Activated naive CD4-positive, alpha-beta T cell treated with anti-CD3 and anti-CD28 coated beads, Interleukin-2, amount 10 ng/mL, durations not matched to agents 7 days and 5 days (primary cell): ENCODE measurements around the gene NELL1.

Experiments used
- CTCF ChIA-PET: fragments of 350-600 bp; sonication (Branson Sonifier 250); formaldehyde crosslinking; loops from one replicate; lab custom pipeline; 2021; ENCODE audit warnings: antibody characterized with exemption; lab: Charles Lee
- DNase-seq: peaks from one replicate; pipeline ENCODE4 v3.0.0-alpha.2; 2020
- H3K27ac Mint-ChIP-seq: one replicate; pipeline ENCODE4 v1.8.0; 2021; ENCODE audit warnings: mild to moderate bottlenecking, moderate library complexity, mixed read lengths
- H3K27me3 Mint-ChIP-seq: one replicate; pipeline ENCODE4 v1.8.0; 2021; ENCODE audit warnings: mild to moderate bottlenecking, mixed read lengths
- H3K36me3 Mint-ChIP-seq: one replicate; pipeline ENCODE4 v1.8.0; 2021; ENCODE audit warnings: mixed read lengths
- H3K4me1 Mint-ChIP-seq: one replicate; pipeline ENCODE4 v1.8.0; 2021; ENCODE audit warnings: mixed read lengths
- H3K4me3 Mint-ChIP-seq: one replicate; pipeline ENCODE4 v1.8.0; 2021; ENCODE audit warnings: mild to moderate bottlenecking, moderate library complexity, mixed read lengths
- H3K9me3 Mint-ChIP-seq: one replicate; pipeline ENCODE4 v1.8.0; 2021; ENCODE audit warnings: mixed read lengths

The NELL1 gene

GRCh38 chr11:20894296-20894695 lies 224.9 kb downstream of the NELL1 start:
- CTCF ChIA-PET: no interaction called here
- no peak overlapping the region for H3K27ac Mint-ChIP-seq
- H3K9me3 Mint-ChIP-seq: peaks cover 16% of the 10 kb centered on the region
- no peak overlapping the region for H3K4me3 Mint-ChIP-seq
- no peak for DNase-seq
- no peaks in the 10 kb centered on the region for H3K27me3 Mint-ChIP-seq
- no peaks in the 10 kb centered on the region for H3K36me3 Mint-ChIP-seq
- H3K4me1 Mint-ChIP-seq: no peaks in the 10 kb centered on the region

DNA sequence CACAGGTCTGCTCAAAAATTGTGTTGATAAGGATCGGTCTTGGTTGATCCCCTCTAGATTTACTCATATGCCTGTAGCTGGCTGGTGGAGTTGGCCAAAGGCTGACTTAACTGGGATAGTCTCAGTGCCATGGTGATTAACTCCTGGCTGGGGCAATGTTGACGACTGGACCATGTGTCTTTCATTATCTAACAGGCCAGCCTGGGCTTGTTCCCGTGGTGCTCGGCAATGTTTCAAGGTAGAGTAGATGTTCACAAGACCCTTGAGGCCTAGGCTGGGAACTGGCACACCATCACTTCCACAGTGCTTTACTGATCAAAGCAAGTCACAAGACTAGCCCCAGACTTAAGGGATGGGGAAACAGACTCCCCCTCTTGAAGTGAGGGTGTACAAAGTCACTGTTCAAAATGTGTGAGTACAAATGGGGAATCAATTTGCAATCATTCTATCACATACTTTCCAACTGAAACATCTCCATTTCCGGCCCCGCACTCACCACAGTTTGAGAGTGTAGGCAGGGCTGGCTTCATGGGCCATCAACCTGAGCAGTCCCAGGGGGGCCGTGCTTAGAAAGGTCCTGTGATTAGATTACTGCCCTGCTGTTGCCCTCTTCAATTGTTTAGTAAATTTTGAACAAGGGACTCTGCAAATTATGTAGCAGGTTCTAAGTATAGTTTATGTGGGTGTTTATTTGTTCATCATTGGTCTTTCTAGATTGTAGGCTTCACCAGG lies 240.8 kb downstream of the NELL1 start:
- Mint-ChIP-seq H3K4me1 (no peaks in the 10 kb centered on the region), H3K4me3 (no peak overlapping the region), H3K36me3 (no peaks in the 10 kb centered on the region), H3K27me3 (no peaks in the 10 kb centered on the region), H3K9me3 (no peaks in the 10 kb centered on the region), H3K27ac (no peak overlapping the region)
- no peak for DNase-seq
- CTCF ChIA-PET: no interaction called here

DNA sequence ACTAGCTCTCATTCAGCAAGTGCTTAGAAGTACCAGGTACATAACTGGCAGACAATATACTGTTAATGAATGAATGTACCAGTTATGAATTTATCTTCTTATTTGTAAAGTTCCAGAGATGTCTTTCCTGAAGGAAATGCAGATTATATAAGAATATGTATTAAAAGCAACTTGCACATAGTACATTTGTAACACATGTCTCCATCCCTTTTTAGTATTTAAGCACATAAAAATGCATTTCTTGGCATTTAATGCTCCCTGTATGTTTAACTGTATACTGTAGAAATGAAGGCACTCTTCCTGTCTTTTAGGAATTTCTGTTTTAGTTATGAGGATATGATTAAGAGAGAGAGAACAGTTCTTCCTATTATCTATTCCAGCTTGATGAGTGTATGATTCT lies 241.3 kb downstream of the NELL1 start:
- CTCF ChIA-PET: no interaction called here
- no peaks in the 10 kb centered on the region for H3K4me1 Mint-ChIP-seq

DNA sequence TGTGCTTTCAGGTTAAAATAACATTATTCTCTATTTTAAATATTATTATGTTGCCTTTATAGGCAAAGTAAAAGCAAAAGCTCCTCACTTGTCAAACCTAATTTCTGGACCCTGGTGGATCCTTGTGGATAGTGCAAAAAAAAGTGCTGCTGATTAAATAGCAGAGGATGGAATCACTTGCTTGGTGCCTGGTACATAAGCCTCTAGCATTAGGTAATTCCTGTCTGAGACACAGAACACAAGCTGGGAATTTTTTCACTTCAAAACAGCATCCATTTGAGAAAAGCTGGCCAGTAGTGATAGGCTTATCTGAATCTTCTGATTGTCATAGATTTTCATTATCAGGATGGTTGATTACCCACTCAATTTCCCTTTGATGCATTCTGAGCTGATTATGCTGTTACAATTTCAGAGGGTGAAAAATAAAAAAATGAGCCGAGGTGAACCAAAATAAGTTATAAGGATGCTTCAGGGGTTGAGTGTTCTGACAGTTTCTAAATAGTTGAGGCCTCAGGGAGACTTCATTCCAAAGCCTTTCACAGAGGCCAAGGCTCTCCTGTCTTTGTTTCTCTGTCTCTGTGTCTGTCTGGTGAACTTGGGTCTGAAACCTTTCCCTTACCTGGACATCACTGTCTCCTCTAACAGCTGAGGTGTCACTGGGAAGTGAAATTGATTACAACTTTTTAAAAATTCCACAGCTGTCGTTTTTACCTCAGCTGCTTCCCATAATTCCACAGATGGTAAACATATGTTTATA lies 242.9 kb downstream of the NELL1 start:
- Mint-ChIP-seq H3K9me3 (no peaks in the 10 kb centered on the region), H3K4me1 (no peaks in the 10 kb centered on the region), H3K27ac (no peak overlapping the region), H3K36me3 (no peaks in the 10 kb centered on the region), H3K4me3 (no peak overlapping the region), H3K27me3 (no peaks in the 10 kb centered on the region)
- no peak for DNase-seq
- CTCF ChIA-PET: no interaction called here

More for the DNA sequence above, 241.3 kb downstream of the NELL1 start:
- DNase-seq: no peak
- Mint-ChIP-seq H3K27me3 (no peaks in the 10 kb centered on the region), H3K36me3 (no peaks in the 10 kb centered on the region), H3K27ac (no peak overlapping the region), H3K9me3 (no peaks in the 10 kb centered on the region), H3K4me3 (no peak overlapping the region)

DNA sequence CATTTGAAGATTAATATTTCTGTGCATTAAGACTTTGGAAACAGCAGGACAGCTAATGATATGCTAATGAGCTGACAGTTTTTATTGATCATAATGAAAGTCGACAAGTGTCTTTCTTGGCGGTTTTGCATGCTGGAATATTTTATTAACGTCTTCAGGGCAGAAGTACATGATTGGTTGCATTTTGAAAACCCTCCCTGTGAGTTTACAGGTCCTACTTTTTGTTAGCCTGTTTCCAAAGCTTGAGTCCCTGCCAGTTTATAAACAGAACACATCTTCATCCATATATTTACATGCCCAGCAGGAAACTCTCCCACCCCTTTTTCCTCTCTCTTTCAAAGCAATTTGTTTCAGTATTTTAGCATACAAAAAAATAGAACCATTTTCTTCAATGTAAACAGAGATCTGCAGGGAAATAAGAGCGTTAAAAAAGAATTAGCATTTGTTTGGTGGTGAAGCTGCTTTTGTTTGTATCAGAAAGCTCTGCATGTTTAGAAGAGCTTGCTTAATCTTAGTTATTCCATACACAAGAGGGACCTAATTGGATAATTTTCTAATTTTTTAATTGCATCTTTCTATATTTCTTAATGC lies 243.6 kb downstream of the NELL1 start:
- H3K4me3 Mint-ChIP-seq: no peak overlapping the region
- no peak overlapping the region for H3K27ac Mint-ChIP-seq
- H3K27me3 Mint-ChIP-seq: no peaks in the 10 kb centered on the region
- CTCF ChIA-PET: no interaction called here
- no peak for DNase-seq
- no peaks in the 10 kb centered on the region for H3K4me1 Mint-ChIP-seq
- H3K9me3 Mint-ChIP-seq: no peaks in the 10 kb centered on the region
- no peaks in the 10 kb centered on the region for H3K36me3 Mint-ChIP-seq

DNA sequence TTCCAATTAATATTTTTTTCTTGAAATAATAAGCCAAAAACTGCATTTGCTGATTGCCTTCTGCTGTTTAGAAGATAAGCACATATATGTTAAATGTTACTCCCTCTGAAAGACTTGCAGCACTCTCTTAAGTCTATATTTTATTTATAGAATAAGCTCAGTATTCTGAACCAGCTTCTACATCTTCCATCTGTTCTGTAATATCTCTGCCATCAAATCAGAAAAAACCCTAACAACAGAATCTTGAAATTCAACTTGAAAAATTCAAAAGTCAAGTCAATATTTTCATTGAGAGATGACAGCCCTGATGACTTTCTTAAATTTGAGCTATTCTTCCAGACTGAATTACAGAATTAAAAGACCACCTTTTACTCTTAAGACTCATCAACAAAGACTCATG lies 247.9 kb downstream of the NELL1 start:
- no peaks in the 10 kb centered on the region for H3K9me3 Mint-ChIP-seq
- H3K27me3 Mint-ChIP-seq: no peaks in the 10 kb centered on the region
- no peaks in the 10 kb centered on the region for H3K4me1 Mint-ChIP-seq
- no peak overlapping the region for H3K27ac Mint-ChIP-seq
- no peak for DNase-seq
- no peak overlapping the region for H3K4me3 Mint-ChIP-seq
- H3K36me3 Mint-ChIP-seq: no peaks in the 10 kb centered on the region
- CTCF ChIA-PET: no interaction called here

DNA sequence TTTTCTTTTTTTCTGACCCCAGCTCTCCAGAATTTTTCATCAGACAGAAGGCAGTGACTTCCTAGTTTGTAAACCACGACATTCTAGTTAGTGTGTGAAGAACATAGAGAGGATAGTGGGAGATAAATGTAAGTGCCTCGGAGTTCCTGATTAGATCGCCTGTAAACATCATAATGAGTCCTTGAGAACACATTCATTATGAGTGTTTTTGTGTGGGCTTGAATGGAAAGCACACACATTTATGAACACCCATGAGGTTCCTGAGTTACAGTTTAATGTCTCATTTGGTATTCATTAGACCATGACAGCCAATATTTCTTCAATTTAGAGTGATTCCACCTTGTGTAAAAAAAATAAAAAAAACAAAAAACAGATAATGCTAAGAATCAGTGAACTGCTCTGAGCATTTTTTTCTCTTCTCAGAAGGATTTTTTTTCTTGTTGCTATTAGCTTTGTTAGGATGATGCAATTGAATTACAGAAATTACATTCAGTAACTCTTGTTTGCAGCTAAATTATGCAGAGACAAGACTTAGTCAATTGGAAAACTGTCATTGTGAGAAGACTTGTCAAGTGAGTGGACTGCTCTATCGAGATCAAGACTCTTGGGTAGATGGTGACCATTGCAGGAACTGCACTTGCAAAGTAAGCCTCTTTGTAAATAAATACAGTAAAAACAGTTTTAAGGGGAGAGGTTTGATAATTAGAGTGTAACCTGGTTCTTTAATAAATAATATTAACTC lies 257.6 kb downstream of the NELL1 start:
- no peak overlapping the region for H3K4me3 Mint-ChIP-seq
- no peaks in the 10 kb centered on the region for H3K4me1 Mint-ChIP-seq
- DNase-seq: no peak
- H3K36me3 Mint-ChIP-seq: no peaks in the 10 kb centered on the region
- CTCF ChIA-PET: no interaction called here
- no peaks in the 10 kb centered on the region for H3K9me3 Mint-ChIP-seq
- H3K27me3 Mint-ChIP-seq: no peaks in the 10 kb centered on the region
- H3K27ac Mint-ChIP-seq: no peak overlapping the region

- no peaks in the 10 kb centered on the region for H3K36me3 Mint-ChIP-seq
- peaks cover 3% of the 10 kb centered on the region for H3K9me3 Mint-ChIP-seq
- no peak overlapping the region for H3K27ac Mint-ChIP-seq
- no peaks in the 10 kb centered on the region for H3K27me3 Mint-ChIP-seq
- DNase-seq: no peak
- no peaks in the 10 kb centered on the region for H3K4me1 Mint-ChIP-seq
- CTCF ChIA-PET: no interaction called here
- no peak overlapping the region for H3K4me3 Mint-ChIP-seq
Observed at GRCh38 chr11:20931029-20931428, 261.6 kb downstream of the NELL1 start.

- no peak for DNase-seq
- H3K27ac Mint-ChIP-seq: no peak overlapping the region
- no peaks in the 10 kb centered on the region for H3K4me1 Mint-ChIP-seq
- CTCF ChIA-PET: no interaction called here
- H3K27me3 Mint-ChIP-seq: no peaks in the 10 kb centered on the region
- H3K4me3 Mint-ChIP-seq: no peak overlapping the region
- no peaks in the 10 kb centered on the region for H3K36me3 Mint-ChIP-seq
- peaks cover 3% of the 10 kb centered on the region for H3K9me3 Mint-ChIP-seq
Observed at GRCh38 chr11:20933086-20933485, 263.7 kb downstream of the NELL1 start.

DNA sequence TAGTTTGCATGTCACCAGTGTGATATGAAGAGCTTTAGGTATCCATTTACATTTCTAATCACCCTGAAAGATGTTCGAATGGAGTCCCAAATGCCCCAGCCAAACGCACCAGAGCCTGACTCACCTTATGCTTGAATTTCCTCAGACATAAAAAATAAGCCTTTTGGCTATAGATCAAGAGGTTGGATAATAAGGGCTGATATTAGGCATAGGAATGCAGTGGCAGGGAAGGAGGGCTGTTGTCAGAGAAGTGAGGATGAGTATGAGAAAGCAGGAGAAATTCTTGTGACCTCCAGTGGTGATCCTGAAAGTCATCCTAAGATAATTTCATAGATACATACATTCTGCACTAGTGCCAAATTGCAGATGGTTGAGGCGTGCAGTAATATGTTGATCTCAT lies 264.6 kb downstream of the NELL1 start:
- no peaks in the 10 kb centered on the region for H3K27me3 Mint-ChIP-seq
- no peaks in the 10 kb centered on the region for H3K36me3 Mint-ChIP-seq
- no peak for DNase-seq
- H3K9me3 Mint-ChIP-seq: peaks cover 3% of the 10 kb centered on the region
- H3K4me1 Mint-ChIP-seq: no peaks in the 10 kb centered on the region
- no peak overlapping the region for H3K4me3 Mint-ChIP-seq
- H3K27ac Mint-ChIP-seq: no peak overlapping the region
- CTCF ChIA-PET: no interaction called here

DNA sequence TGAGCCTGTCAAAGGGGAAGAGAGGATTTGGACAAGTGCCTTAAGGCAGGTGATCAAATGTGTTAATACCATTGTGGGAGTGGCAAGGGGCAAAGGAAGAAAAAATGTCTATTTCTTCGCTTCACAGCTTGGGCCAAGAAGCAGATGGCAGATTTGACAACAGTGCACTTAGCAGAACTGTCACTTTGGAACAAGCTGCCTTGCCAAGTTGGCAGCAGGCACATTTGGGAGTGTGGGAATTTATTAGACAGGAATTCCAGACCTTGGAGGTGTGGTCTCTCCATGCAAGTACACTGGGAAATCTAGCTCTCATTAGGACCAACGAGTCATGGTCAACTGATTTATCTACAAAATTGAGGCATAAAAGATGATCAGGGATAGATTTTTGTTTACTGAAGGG lies 265.1 kb downstream of the NELL1 start:
- CTCF ChIA-PET: no interaction called here
- no peak overlapping the region for H3K4me3 Mint-ChIP-seq
- H3K4me1 Mint-ChIP-seq: no peaks in the 10 kb centered on the region
- no peaks in the 10 kb centered on the region for H3K36me3 Mint-ChIP-seq
- no peak for DNase-seq
- peaks cover 3% of the 10 kb centered on the region for H3K9me3 Mint-ChIP-seq
- no peak overlapping the region for H3K27ac Mint-ChIP-seq
- H3K27me3 Mint-ChIP-seq: no peaks in the 10 kb centered on the region

DNA sequence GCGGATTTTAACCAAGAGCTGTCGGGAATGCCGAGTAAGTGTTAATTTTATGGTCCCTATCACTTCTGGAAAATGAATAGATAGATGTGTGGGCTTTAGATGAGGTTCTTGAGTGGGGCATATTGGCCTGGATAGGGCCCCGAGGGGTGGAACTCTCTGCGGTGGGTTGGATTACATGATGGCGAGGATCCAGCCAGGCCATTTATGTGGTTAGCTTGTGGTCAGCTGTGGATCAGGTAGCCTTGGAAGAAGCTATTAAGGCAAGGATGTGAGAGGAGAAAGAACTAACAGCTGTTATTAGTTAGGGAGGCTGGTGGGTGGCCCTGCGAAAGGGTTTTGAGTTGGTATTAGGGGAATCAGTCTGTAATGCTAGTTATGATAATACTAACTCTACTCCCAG lies 268.4 kb downstream of the NELL1 start:
- Mint-ChIP-seq H3K27me3 (no peaks in the 10 kb centered on the region), H3K4me1 (no peaks in the 10 kb centered on the region), H3K9me3 (peaks cover 3% of the 10 kb centered on the region), H3K27ac (no peak overlapping the region), H3K4me3 (no peak overlapping the region), H3K36me3 (no peaks in the 10 kb centered on the region)
- no peak for DNase-seq
- CTCF ChIA-PET: no interaction called here

GRCh38 chr11:20949585-20949984 lies 280.2 kb downstream of the NELL1 start:
- no peak overlapping the region for H3K27ac Mint-ChIP-seq
- CTCF ChIA-PET: no interaction called here
- no peaks in the 10 kb centered on the region for H3K27me3 Mint-ChIP-seq
- no peaks in the 10 kb centered on the region for H3K36me3 Mint-ChIP-seq
- H3K9me3 Mint-ChIP-seq: peaks cover 2% of the 10 kb centered on the region
- no peak for DNase-seq
- no peak overlapping the region for H3K4me3 Mint-ChIP-seq
- no peaks in the 10 kb centered on the region for H3K4me1 Mint-ChIP-seq

GRCh38 chr11:20962581-20962980 lies 293.2 kb downstream of the NELL1 start:
- peaks cover 5% of the 10 kb centered on the region for H3K9me3 Mint-ChIP-seq
- CTCF ChIA-PET: no interaction called here
- DNase-seq: no peak
- no peaks in the 10 kb centered on the region for H3K4me1 Mint-ChIP-seq
- H3K4me3 Mint-ChIP-seq: no peak overlapping the region
- H3K27me3 Mint-ChIP-seq: no peaks in the 10 kb centered on the region
- no peak overlapping the region for H3K27ac Mint-ChIP-seq
- no peaks in the 10 kb centered on the region for H3K36me3 Mint-ChIP-seq
